ENCODE data around the gene RRAGC. TPM values are rescaled to one million over a fixed set of nuclear protein-coding genes. Genes with fewer than 3 reads are reported as not detected.
A peak's percentile ranks its signal among the peaks of the same experiment; 100 is the strongest.
"Not testable (repeated sequence)": the region's sequence is repeated elsewhere in the genome, so short reads cannot be mapped to it uniquely, and the experiment has no call there.

Gene RRAGC
- total RNA-seq, 1 donor, result 44.4 TPM

DNA sequence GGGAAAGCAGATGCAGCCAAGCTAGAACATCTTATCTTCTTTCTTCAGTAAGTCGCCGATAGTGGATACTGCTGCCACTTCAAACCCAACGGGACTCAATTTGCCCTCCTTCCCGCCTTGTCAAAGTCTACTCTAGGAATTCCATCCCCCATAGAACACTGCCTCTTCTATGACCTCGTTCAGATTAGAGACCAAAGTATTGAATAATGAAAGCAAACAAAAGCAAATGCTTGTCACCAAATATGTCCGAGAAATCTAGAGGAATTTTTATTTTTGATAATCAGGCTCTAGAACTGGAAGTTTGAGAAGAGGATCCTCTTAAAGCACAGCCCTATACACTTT, 853 bp upstream of the RRAGC start:
- peak overlapping the region; percentile 100 for H3K4me3 ChIP-seq (ENCODE audit: low read depth, low read length)
- no peak for DNase-seq (ENCODE audit: low read depth)
- TF ChIP-seq, protein P1, sequence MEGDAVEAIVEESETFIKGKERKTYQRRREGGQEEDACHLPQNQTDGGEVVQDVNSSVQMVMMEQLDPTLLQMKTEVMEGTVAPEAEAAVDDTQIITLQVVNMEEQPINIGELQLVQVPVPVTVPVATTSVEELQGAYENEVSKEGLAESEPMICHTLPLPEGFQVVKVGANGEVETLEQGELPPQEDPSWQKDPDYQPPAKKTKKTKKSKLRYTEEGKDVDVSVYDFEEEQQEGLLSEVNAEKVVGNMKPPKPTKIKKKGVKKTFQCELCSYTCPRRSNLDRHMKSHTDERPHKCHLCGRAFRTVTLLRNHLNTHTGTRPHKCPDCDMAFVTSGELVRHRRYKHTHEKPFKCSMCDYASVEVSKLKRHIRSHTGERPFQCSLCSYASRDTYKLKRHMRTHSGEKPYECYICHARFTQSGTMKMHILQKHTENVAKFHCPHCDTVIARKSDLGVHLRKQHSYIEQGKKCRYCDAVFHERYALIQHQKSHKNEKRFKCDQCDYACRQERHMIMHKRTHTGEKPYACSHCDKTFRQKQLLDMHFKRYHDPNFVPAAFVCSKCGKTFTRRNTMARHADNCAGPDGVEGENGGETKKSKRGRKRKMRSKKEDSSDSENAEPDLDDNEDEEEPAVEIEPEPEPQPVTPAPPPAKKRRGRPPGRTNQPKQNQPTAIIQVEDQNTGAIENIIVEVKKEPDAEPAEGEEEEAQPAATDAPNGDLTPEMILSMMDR (IDR thresholded peaks at IDR 0.05; ENCODE audit: insufficient read depth, low read length), result no peak

DNA sequence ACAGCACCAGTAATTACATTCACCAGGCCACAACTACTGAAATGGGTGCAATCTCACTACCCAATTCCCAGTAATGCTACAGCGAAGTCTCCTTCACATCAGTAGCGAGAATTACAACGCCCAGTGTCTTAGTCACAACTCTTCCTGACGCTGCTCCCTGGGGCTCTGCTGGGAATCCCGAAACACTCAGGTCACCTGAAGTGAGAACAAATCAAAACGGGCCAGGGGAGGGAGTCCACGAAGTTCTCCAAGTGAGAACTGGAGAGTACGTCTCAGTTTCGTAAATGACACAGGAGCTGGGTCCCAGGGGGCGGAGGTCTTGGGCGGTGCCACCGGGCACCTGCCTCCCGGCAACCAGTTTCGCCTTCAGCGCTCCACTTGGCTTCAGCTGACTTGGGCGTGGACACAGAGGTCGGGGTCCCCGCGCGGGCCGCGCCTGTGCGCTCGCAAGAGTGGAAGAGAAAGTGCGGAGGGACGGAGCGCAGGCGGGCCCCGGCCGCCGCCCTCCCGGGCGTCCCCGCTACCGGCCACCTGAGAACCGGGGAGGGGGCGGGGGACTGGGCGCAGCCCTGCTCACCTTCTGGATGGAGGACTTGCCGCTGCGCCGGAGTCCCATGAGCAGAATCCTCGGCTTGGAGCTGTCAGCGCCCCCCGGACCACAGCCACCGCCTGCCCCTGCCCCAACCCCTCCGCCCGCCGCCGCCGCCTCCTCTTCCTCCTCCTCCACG, 575 bp downstream of the RRAGC start:
- DNase-seq (ENCODE audit: low read depth), result peak; percentile 63
- H3K4me3 ChIP-seq (ENCODE audit: low read depth, low read length), result peak overlapping the region; percentile 93
- TF ChIP-seq, protein P1 (IDR thresholded peaks at IDR 0.05; ENCODE audit: insufficient read depth, low read length), result no peak

DNA sequence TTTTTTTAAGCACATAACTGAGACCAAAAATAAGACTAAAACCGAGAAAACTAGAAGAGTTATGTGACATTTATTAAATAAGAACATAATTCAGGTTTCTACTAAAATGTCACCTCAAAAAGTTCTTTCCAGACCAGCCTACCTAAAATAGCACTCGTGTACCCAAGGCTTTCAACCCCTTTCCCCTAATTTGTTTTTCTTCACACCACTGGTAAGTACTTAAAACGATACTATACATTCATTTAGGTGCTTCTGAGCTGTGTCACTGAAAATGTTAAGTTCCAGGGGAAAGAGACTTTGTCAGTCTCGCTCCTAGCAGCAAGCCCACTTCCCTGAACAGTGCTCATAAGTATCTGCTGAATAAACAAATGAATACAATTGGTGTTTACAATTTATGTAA, 6.8 kb downstream of the RRAGC start:
- no peak for DNase-seq (ENCODE audit: low read depth)
- TF ChIP-seq, protein P1 (IDR thresholded peaks at IDR 0.05; ENCODE audit: insufficient read depth, low read length), result no peak
- no peak overlapping the region for H3K4me3 ChIP-seq (ENCODE audit: low read depth, low read length)

DNA sequence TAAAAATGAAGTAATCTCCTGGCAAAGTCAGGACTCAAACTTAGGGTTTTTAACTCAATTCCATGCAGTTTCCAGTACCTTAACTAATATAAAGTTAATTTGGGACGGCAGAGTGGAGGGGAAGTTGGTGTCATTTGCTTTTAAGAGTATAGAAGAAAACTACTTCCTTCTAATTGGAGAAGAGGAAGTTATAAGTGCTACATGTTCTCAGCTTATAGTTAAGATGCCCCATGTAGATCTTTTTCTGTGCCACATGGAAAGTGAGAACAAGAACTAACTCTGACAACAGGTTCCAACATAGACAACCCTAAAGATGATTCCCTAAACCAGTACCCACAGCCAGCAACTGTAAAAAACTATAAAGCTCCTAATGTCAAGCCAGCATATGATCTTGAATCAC, 11.5 kb downstream of the RRAGC start:
- no peak for DNase-seq (ENCODE audit: low read depth)
- no peak overlapping the region for H3K4me3 ChIP-seq (ENCODE audit: low read depth, low read length)
- TF ChIP-seq, protein P1 (IDR thresholded peaks at IDR 0.05; ENCODE audit: insufficient read depth, low read length), result no peak

DNA sequence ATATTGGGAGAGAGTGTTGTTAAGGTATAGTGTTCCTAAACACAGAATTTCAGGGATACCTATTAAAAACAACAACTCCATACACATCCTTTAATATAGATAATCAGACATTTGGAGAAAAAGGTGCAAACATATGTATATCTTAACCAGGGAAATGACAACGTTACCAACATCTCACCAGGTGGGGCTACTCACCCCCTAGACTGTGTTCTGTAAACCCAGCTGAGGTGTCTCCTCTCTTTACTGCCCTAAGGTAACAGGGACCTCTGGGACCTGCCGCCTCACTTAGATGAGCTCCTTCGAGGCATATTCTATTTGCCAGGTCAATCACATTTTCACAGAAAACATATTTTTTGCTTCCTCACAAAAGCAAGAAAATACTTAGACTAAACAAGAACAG, 13.4 kb downstream of the RRAGC start:
- DNase-seq (ENCODE audit: low read depth), result no peak
- TF ChIP-seq, protein P1 (IDR thresholded peaks at IDR 0.05; ENCODE audit: insufficient read depth, low read length), result no peak
- no peak overlapping the region for H3K4me3 ChIP-seq (ENCODE audit: low read depth, low read length)

DNA sequence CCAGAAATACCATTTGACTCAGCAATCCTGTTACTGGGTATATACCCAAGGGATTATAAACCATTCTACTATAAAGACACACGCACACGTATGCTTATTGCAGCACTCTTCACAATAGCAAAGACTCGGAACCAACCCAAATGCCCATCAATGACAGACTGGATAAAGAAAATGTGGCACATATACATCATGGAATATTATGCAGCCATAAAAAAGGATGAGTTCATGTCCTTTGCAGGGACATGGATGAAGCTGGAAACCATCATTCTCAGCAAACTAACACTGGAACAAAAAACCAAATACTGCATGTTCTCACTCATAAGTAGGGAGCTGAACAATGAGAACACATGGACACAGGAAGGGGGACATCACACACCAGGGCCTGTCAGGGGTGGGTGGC, 14.5 kb downstream of the RRAGC start:
- not testable (repeated sequence) for DNase-seq (ENCODE audit: low read depth)

DNA sequence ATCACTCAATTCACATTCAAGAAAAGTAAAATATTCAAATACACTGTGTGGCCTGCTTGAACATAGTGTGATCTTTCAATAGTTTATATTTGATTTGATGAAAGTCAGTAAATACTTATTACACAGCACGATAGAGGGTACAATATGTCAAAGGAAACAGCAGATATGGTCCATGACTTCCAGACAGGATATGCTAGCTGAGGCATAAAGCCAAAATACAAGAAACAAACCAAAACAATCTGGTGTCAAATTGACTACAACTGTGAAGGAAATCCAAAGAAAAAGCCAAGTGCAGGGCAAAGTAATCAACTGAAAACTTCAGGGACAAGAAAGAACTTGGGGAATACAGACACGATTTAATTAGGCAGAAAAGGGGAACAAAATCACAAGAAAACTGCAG, 19.3 kb downstream of the RRAGC start:
- TF ChIP-seq, protein P1 (IDR thresholded peaks at IDR 0.05; ENCODE audit: insufficient read depth, low read length), result no peak
- DNase-seq (ENCODE audit: low read depth), result no peak
- no peak overlapping the region for H3K4me3 ChIP-seq (ENCODE audit: low read depth, low read length)

More for the DNA sequence above, 14.5 kb downstream of the RRAGC start:
- H3K4me3 ChIP-seq (ENCODE audit: low read depth, low read length), result not testable (repeated sequence)

Measured in fibroblast of the aortic adventitia (primary cell).